ENCODE measurements around the gene UMAD1. TPM values are rescaled to one million over a fixed set of nuclear protein-coding genes. Genes with fewer than 3 reads are reported as not detected.

UMAD1 gene
- total RNA-seq, 1 donor from 2014 or later: 9.3 TPM

DNA sequence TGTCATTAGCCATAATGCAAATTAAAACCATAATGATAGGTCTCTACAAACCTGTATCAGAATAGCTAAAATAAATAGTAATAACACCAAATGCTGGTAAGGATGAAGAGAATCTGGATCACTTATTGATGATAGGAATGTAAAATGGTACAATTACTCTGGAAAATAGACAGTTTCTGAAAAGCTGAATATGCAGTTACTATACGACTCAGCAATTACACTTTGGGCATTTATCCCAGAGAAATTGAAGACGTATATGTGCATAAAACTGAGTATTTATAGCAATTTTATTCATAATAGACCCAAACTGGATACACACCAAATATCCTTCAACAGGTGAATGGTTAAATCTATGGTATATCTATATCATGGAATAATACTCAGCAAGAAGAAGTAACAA, 69.9 kb downstream of the UMAD1 start:
- H2AFZ ChIP-seq (ENCODE audit: low read depth, low read length): no peak overlapping the region
- peak; percentile 32 for FAIRE-seq

DNA sequence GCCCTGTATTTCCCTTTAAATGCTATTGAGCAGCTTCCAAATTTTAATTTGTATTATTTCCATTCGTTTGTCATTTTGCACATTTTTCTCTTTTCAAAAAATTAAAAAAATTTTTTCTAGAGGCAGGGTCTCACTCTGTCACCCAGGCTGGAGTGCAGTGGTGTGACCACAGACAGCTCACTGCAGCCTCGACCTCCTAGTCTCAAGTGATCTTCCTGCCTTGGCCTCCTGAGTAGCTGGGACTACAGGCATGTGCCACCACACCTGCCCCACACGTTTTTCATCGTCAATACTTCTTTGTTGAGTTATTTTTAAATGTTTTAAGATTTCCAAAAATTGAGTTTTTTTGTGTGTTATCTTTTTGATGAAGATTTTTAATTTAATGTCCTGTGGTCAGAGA, 73.2 kb downstream of the UMAD1 start:
- Mint-ChIP-seq H3K4me1 (ENCODE audit: low read depth, unreplicated experiment) (peaks cover 11% of the 10 kb centered on the region), H3K27ac (ENCODE audit: unreplicated experiment) (no peak overlapping the region), H3K36me3 (ENCODE audit: low read depth, unreplicated experiment) (no peaks in the 10 kb centered on the region), H3K27me3 (ENCODE audit: low read depth, unreplicated experiment) (no peaks in the 10 kb centered on the region), H3K4me3 (ENCODE audit: unreplicated experiment) (no peak overlapping the region), H3K9me3 (ENCODE audit: unreplicated experiment) (no peaks in the 10 kb centered on the region)
- Histone ChIP-seq H3K79me2 (ENCODE audit: insufficient read depth, low read length) (no peaks in the 10 kb centered on the region), H2AFZ (ENCODE audit: low read depth, low read length) (no peak overlapping the region), H3K9ac (ENCODE audit: low read length) (no peak overlapping the region), H4K20me1 (ENCODE audit: insufficient read depth, low read length) (no peaks in the 10 kb centered on the region), H3K27ac (ENCODE audit: low read depth, low read length) (no peak overlapping the region), H3K36me3 (ENCODE audit: insufficient read depth, low read length) (no peaks in the 10 kb centered on the region), H3K4me3 (ENCODE audit: insufficient read depth, low read depth, low read length) (no peak overlapping the region), H3K27me3 (ENCODE audit: insufficient read depth, low read length) (no peaks in the 10 kb centered on the region), H3K4me2 (ENCODE audit: low read length) (no peak overlapping the region), H3K9me3 (ENCODE audit: insufficient read depth, low read depth, low read length) (no peaks in the 10 kb centered on the region), H3K4me1 (ENCODE audit: insufficient read depth, low read length) (no peaks in the 10 kb centered on the region)
- DNase-seq (ENCODE audit: low read depth) (no peak), FAIRE-seq (no peak)
- TF ChIP-seq EZH2 (IDR thresholded peaks at IDR 0.05; ENCODE audit: insufficient read depth, low read length): no peak
- TF ChIP-seq, protein P1, sequence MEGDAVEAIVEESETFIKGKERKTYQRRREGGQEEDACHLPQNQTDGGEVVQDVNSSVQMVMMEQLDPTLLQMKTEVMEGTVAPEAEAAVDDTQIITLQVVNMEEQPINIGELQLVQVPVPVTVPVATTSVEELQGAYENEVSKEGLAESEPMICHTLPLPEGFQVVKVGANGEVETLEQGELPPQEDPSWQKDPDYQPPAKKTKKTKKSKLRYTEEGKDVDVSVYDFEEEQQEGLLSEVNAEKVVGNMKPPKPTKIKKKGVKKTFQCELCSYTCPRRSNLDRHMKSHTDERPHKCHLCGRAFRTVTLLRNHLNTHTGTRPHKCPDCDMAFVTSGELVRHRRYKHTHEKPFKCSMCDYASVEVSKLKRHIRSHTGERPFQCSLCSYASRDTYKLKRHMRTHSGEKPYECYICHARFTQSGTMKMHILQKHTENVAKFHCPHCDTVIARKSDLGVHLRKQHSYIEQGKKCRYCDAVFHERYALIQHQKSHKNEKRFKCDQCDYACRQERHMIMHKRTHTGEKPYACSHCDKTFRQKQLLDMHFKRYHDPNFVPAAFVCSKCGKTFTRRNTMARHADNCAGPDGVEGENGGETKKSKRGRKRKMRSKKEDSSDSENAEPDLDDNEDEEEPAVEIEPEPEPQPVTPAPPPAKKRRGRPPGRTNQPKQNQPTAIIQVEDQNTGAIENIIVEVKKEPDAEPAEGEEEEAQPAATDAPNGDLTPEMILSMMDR (IDR thresholded peaks at IDR 0.05; ENCODE audit: insufficient read depth, low read depth, low read length): no peak

More for the DNA sequence above, 69.9 kb downstream of the UMAD1 start:
- no peaks in the 10 kb centered on the region for H3K27me3 ChIP-seq (ENCODE audit: insufficient read depth, low read length)
- no peaks in the 10 kb centered on the region for H3K36me3 ChIP-seq (ENCODE audit: insufficient read depth, low read length)
- no peak overlapping the region for H3K27ac Mint-ChIP-seq (ENCODE audit: unreplicated experiment)
- H3K4me3 Mint-ChIP-seq (ENCODE audit: unreplicated experiment): no peak overlapping the region
- H3K4me3 ChIP-seq (ENCODE audit: insufficient read depth, low read depth, low read length): no peak overlapping the region
- peaks cover 32% of the 10 kb centered on the region for H3K4me1 Mint-ChIP-seq (ENCODE audit: low read depth, unreplicated experiment)
- H3K36me3 Mint-ChIP-seq (ENCODE audit: low read depth, unreplicated experiment): no peaks in the 10 kb centered on the region
- DNase-seq (ENCODE audit: low read depth): no peak
- no peak overlapping the region for H3K9ac ChIP-seq (ENCODE audit: low read length)
- no peak overlapping the region for H3K27ac ChIP-seq (ENCODE audit: low read depth, low read length)
- TF ChIP-seq, protein P1 (IDR thresholded peaks at IDR 0.05; ENCODE audit: insufficient read depth, low read depth, low read length): no peak
- TF ChIP-seq EZH2 (IDR thresholded peaks at IDR 0.05; ENCODE audit: insufficient read depth, low read length): no peak
- H3K4me2 ChIP-seq (ENCODE audit: low read length): no peak overlapping the region
- peaks cover 12% of the 10 kb centered on the region for H3K4me1 ChIP-seq (ENCODE audit: insufficient read depth, low read length)
- H3K9me3 ChIP-seq (ENCODE audit: insufficient read depth, low read depth, low read length): no peaks in the 10 kb centered on the region
- no peaks in the 10 kb centered on the region for H3K9me3 Mint-ChIP-seq (ENCODE audit: unreplicated experiment)
- no peaks in the 10 kb centered on the region for H3K79me2 ChIP-seq (ENCODE audit: insufficient read depth, low read length)
- no peaks in the 10 kb centered on the region for H4K20me1 ChIP-seq (ENCODE audit: insufficient read depth, low read length)
- no peaks in the 10 kb centered on the region for H3K27me3 Mint-ChIP-seq (ENCODE audit: low read depth, unreplicated experiment)

DNA sequence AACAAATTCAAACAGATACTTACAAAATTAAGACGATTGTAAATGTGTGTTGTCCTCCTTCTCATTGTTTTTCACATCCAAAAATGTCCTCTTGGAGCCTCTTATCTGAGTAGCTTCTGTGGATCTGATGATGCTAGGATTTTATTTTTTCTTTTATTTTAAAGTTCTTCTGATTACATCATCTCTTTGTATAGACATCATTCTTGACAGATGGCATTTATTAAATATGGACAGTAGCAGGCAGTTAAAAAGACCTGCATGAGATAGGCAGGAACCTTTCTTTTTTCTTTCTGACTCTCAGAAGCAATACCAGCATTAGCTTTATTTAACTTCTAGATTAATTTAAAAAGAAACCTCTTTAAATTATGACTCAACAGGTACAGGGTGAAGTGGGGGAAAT, 77.9 kb downstream of the UMAD1 start, which contains the start of gene RPA3:
Gene RPA3 (minus strand): TSS at position 116 of the 400 bp plus-strand sequence. CDS start 78,189 bp downstream, outside the sequence.
- no peak within 1 kb of the TSS for H3K9ac ChIP-seq (ENCODE audit: low read length)
- no peak within 1 kb of the TSS for H3K4me3 ChIP-seq (ENCODE audit: insufficient read depth, low read depth, low read length)
- no peaks in the 10 kb centered on the region for H3K79me2 ChIP-seq (ENCODE audit: insufficient read depth, low read length)
- DNase-seq (ENCODE audit: low read depth): no peak
- H3K9me3 ChIP-seq (ENCODE audit: insufficient read depth, low read depth, low read length): no peaks in the 10 kb centered on the region
- no peaks in the 10 kb centered on the region for H3K27me3 ChIP-seq (ENCODE audit: insufficient read depth, low read length)
- Mint-ChIP-seq H3K27ac (ENCODE audit: unreplicated experiment) (peak within 1 kb of the TSS; percentile 97), H3K36me3 (ENCODE audit: low read depth, unreplicated experiment) (peaks cover 2% of the 10 kb centered on the region), H3K4me3 (ENCODE audit: unreplicated experiment) (no peak within 1 kb of the TSS), H3K9me3 (ENCODE audit: unreplicated experiment) (no peaks in the 10 kb centered on the region), H3K27me3 (ENCODE audit: low read depth, unreplicated experiment) (no peaks in the 10 kb centered on the region), H3K4me1 (ENCODE audit: low read depth, unreplicated experiment) (peaks cover 17% of the 10 kb centered on the region)
- peak within 1 kb of the TSS; percentile 14 for H3K27ac ChIP-seq (ENCODE audit: low read depth, low read length)
- H3K4me2 ChIP-seq (ENCODE audit: low read length): peak within 1 kb of the TSS; percentile 37
- no peak within 1 kb of the TSS for H2AFZ ChIP-seq (ENCODE audit: low read depth, low read length)
- TF ChIP-seq, protein P1 (IDR thresholded peaks at IDR 0.05; ENCODE audit: insufficient read depth, low read depth, low read length): no peak
- TF ChIP-seq EZH2 (IDR thresholded peaks at IDR 0.05; ENCODE audit: insufficient read depth, low read length): no peak
- peaks cover 7% of the 10 kb centered on the region for H3K4me1 ChIP-seq (ENCODE audit: insufficient read depth, low read length)
- no peak for FAIRE-seq
- no peaks in the 10 kb centered on the region for H3K36me3 ChIP-seq (ENCODE audit: insufficient read depth, low read length)
- H4K20me1 ChIP-seq (ENCODE audit: insufficient read depth, low read length): no peaks in the 10 kb centered on the region
